Esophagus squamous epithelium (tissue), 5 donors: ENCODE measurements around the gene TBCD. TPM values are rescaled to one million over a fixed set of nuclear protein-coding genes. Genes with fewer than 3 reads are reported as not detected.

Experiments
- DNase-seq: peaks from one replicate; lab custom pipeline; 2025; lab: John Stamatoyannopoulos, UW
- H3K27ac ChIP-seq, 4 donors: fragments of 200-600 bp; sonication (generic); one replicate each; pipeline ENCODE4 v1.5.1; 2016 to 2019; ENCODE audit warnings: mild to moderate bottlenecking in 1 of 4
- H3K27me3 ChIP-seq, 4 donors: fragments of 200-600 bp; sonication (generic); 1 replicate in 3 of 4; 2 replicates in 1 of 4; pipeline versions ENCODE4 v1.5.1 to v1.6.0; 2017 to 2021; ENCODE audit warnings: antibody characterized with exemption in 1 of 4
- H3K36me3 ChIP-seq, 3 donors: fragments of 200-600 bp; sonication (generic); one replicate each; pipeline ENCODE4 v1.5.1; 2016 to 2019
- H3K4me1 ChIP-seq, 3 donors: fragments of 200-600 bp; sonication (generic); one replicate each; pipeline ENCODE4 v1.5.1; 2017 to 2019
- H3K4me3 ChIP-seq, 4 donors: fragments of 200-600 bp; sonication (generic); 1 replicate in 3 of 4; 2 replicates in 1 of 4; pipeline ENCODE4 v1.5.1; 2016 to 2019; ENCODE audit warnings: mild to moderate bottlenecking in 2 of 4, moderate library complexity in 1 of 4
- H3K9me3 ChIP-seq, 3 donors: fragments of 200-600 bp; sonication (generic); one replicate each; pipeline ENCODE4 v1.5.1; 2016 to 2019
- CTCF ChIP-seq, 6 experiments: fragments of 450-650 bp in 4 of 6; fragments of 200-600 bp in 2 of 6; sonication (generic) in 2 of 6; IDR thresholded peaks; one replicate each; pipeline ENCODE4 v1.5.1; 2016 to 2019; ENCODE audit warnings: antibody characterized with exemption in 6 of 6, mild to moderate bottlenecking in 4 of 6, moderate library complexity in 4 of 6
- POLR2A ChIP-seq, 4 donors: fragments of 450-650 bp; IDR thresholded peaks; one replicate each; pipeline ENCODE4 v1.6.1; 2017; ENCODE audit warnings: antibody characterized with exemption in 4 of 4, mild to moderate bottlenecking in 4 of 4, moderate library complexity in 3 of 4
- WGBS, 2 donors: methylation state at CpG; one replicate each; pipeline ENCODE4 v1.1.5; 2018; 5-methylcytosine and 5-hydroxymethylcytosine counted together
- intact Hi-C: fragments of 100-400 bp; cut with DNase I; formaldehyde crosslinking; loops from one replicate; pipeline ENCODE4 v1.15.0; 2022
- total RNA-seq, 4 donors: library from RNA; depleted of rRNA; stranded (reverse); fragments of >200 nt; gene quantifications; one replicate each; pipeline ENCODE4 v1.1.0, GENCODE V29; 2016
- donor health status: DM: yes; HTN: yes; CAD: no.

The TBCD gene
- total RNA-seq, 4 donors from 2014 or later = 38.8 to 58.3 (median 55.0) TPM

DNA sequence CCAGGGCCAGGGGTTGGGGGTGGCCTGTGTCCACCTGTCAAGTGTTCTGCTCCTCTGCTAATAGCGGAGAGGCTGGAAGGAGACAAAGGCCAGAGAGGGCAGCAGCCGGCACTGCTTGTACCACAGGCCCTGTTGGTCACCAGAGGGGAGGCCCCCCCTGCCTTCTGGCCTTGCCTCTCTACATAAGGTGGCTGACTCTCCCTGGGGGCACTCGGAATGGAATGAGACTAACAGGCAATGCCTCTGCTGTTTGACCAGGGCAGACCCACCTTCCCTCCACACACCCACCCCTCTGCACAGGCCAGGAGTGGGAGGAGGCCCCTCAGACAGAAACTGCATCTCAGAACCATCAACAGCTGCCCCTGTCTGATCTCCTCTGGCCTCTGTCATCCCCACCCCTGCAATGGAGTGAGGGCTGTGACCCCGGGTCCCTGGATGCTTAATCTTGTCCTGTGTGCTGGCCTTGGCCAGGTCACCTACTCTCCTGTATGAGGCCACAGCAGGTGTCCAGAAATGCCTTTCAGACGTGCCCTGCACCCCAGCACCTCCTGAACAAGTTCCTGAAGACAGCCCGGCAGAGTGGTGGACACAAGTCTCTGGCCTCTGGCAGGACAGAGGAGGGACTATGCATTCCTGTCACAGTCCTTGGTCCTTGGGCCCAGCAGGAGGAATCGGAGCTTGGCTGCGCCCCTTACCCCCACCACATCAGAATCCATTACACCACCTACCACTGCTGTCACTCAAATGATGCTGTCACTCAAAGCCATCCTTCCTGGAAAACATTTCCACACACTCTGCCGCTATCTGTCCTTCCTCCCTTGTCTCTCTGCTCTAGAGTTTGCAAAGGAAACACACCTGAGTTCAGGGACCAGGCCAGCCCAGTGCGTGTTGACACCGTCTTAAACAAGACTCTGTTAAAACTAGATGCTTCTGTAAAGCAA is 195.5 kb downstream of the TBCD start:
- no peak for DNase-seq
- intact Hi-C loops = no loop called here
- H3K4me1 ChIP-seq = no peaks in the 10 kb centered on the region
- 95 to 97% methylated on average over 5 to 7 of the region's 11 CpGs for WGBS, 2 donors
- H3K36me3 ChIP-seq = peaks cover 13 to 53% (median 18%) of the 10 kb centered on the region in 3 donors
- H3K9me3 ChIP-seq = peaks cover 12 to 76% (median 26%) of the 10 kb centered on the region in 3 donors
- TF ChIP-seq CTCF (IDR thresholded peaks at IDR 0.05) (no peak), POLR2A (IDR thresholded peaks at IDR 0.05) (no peak)
- no peaks in the 10 kb centered on the region for H3K27me3 ChIP-seq
- H3K27ac ChIP-seq = no peak overlapping the region
- H3K4me3 ChIP-seq = no peak overlapping the region

DNA sequence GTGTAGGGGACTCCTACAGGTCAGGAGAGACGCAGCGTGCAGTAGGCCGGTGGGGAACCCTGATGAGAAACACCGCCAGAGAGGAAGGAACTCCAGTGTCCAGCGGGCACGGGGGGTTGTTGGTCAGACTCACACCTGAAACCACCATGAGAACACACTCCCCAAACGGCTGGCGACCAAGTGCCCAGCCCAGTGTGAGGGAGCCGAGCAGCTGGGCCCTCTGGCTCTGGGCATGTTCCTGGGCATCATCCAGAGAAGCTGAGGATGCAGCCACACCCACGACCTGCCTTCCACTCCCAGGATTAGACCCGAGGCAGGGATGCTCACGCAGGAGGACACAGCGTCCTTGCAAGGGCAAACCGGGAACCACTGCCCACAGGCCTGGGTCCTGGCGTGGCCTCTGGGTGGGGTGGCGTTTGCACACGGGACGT is 196.2 kb downstream of the TBCD start:
- Histone ChIP-seq H3K4me1 (no peaks in the 10 kb centered on the region), H3K27ac (no peak overlapping the region), H3K4me3 (no peak overlapping the region), H3K9me3 (peaks cover 12 to 81% (median 34%) of the 10 kb centered on the region in 3 donors), H3K27me3 (no peaks in the 10 kb centered on the region), H3K36me3 (peaks cover 5 to 45% (median 12%) of the 10 kb centered on the region in 3 donors)
- WGBS, 2 donors = 86 to 94% methylated on average over 9 of the region's 18 CpGs
- intact Hi-C loops = no loop called here
- no peak for DNase-seq
- TF ChIP-seq POLR2A (IDR thresholded peaks at IDR 0.05) = no peak
- TF ChIP-seq CTCF (IDR thresholded peaks at IDR 0.05) = no peak

DNA sequence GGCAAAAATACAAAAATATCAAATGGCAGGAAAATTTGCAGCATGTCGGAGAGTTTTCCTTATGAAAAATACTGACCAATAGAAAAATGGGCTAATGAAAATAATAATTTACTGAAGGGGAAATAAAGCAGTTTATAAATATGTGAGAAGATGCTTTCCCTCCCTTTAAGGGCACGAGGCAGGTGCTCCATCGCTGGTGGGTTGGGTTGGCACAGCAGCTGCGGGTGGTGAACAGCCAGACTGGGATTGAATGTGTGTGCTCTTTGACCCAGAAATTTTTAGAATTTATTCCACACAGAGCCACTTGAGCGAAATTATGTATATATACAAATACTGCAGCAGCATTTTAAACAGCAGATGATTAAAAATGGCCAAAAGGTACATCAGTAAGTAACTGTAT is 197.1 kb downstream of the TBCD start:
- H3K27me3 ChIP-seq = no peaks in the 10 kb centered on the region
- H3K36me3 ChIP-seq = peaks cover 0 to 37% (median 4%) of the 10 kb centered on the region in 3 donors
- intact Hi-C loops = no loop called here
- no peaks in the 10 kb centered on the region for H3K4me1 ChIP-seq
- H3K27ac ChIP-seq = no peak overlapping the region
- DNase-seq = no peak
- TF ChIP-seq POLR2A (IDR thresholded peaks at IDR 0.05) (no peak), CTCF (IDR thresholded peaks at IDR 0.05) (no peak)
- 91 to 97% methylated on average over 5 of the region's 5 CpGs for WGBS, 2 donors
- no peak overlapping the region for H3K4me3 ChIP-seq
- peaks cover 12 to 81% (median 35%) of the 10 kb centered on the region in 3 donors for H3K9me3 ChIP-seq

- Histone ChIP-seq H3K36me3 (peaks cover 0 to 32% (median 0%) of the 10 kb centered on the region in 3 donors), H3K27ac (no peak overlapping the region), H3K27me3 (no peaks in the 10 kb centered on the region), H3K4me1 (no peaks in the 10 kb centered on the region), H3K9me3 (peaks cover 10 to 81% (median 35%) of the 10 kb centered on the region in 3 donors), H3K4me3 (no peak overlapping the region)
- no peak for DNase-seq
- intact Hi-C loops = no loop called here
- TF ChIP-seq CTCF (IDR thresholded peaks at IDR 0.05) = no peak
- TF ChIP-seq POLR2A (IDR thresholded peaks at IDR 0.05) = no peak
- WGBS, 2 donors = 95 to 96% methylated on average over 19 to 20 of the region's 20 CpGs
These were observed 197.5 kb downstream of the TBCD start for GRCh38 chr17:82949361-82949760.

DNA sequence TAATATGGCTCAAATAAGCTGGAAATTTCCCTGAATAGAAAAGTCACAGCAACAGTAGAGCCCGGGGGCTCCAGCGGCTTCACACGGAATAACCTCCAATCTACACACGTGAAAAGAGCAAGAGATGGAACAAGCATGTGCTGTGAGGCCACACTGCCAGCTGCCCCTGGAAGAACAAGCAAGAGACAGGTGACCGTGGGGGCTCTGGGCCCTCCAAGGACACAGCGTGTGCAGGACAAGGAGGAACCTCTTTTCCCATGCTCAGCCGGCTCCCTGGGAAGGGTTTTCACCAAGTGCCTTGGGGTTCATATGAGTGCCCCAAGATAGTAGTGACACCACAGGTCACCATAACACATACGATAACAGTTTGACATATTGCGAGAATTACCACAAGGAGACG is 198.1 kb downstream of the TBCD start:
- WGBS, 2 donors = 94 to 99% methylated on average over 9 to 10 of the region's 10 CpGs
- H3K4me3 ChIP-seq = no peak overlapping the region
- intact Hi-C loops = no loop called here
- peaks cover 0 to 26% (median 0%) of the 10 kb centered on the region in 3 donors for H3K36me3 ChIP-seq
- H3K4me1 ChIP-seq = no peaks in the 10 kb centered on the region
- no peak for DNase-seq
- no peaks in the 10 kb centered on the region for H3K27me3 ChIP-seq
- no peak overlapping the region for H3K27ac ChIP-seq
- no peak for TF ChIP-seq POLR2A (IDR thresholded peaks at IDR 0.05)
- no peak for TF ChIP-seq CTCF (IDR thresholded peaks at IDR 0.05)
- peaks cover 4 to 81% (median 29%) of the 10 kb centered on the region in 3 donors for H3K9me3 ChIP-seq
